ENCODE data around the gene CACHD1.
A peak's percentile ranks its signal among the peaks of the same experiment; 100 is the strongest.

Gene CACHD1

DNA sequence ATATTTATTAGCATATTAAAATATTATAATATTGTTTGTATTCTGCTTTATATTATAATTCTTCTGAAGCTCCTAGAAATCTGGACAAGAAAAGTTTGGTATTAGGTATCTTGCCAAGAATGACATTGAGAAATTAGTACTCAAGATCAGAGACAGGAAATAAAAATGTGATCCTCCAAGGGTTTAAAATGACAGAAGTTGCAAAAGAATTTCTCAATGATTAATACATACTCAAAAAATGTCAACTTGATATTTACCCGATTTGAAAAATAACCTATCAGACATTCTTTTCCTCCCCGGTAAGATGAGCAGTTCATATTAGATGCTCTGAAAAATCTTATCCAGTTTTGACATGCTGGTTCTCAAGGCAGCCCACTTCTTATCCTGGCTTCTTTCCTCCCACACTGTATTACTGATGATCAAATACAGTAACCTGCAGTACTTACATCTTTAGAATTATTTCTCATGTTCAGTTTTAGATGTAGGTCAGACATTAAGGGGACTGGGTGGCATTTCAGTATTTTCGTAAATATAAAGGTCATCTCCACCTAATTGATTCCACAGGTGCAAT, 55.3 kb downstream of the CACHD1 start:
- no peak for FAIRE-seq

DNA sequence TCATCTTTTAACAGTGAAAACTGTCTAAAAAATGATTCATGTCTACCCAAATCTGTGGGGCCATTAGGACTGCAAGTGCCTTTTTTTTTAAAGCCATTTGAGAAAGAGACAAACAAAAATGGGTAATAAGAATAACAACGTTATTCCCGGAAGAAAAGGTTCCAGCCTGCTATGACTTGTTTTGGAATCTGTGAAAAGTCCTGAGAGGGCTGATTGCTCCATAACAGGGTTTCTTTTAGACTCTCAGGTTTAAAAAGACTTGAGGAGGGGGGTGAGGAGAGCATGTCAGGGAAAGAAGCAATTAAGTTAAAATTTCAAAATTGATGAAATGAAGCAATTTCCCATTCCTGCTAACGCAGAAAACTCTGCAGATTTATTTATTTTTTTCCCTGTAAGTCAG, 56.4 kb downstream of the CACHD1 start:
- no peak for FAIRE-seq

DNA sequence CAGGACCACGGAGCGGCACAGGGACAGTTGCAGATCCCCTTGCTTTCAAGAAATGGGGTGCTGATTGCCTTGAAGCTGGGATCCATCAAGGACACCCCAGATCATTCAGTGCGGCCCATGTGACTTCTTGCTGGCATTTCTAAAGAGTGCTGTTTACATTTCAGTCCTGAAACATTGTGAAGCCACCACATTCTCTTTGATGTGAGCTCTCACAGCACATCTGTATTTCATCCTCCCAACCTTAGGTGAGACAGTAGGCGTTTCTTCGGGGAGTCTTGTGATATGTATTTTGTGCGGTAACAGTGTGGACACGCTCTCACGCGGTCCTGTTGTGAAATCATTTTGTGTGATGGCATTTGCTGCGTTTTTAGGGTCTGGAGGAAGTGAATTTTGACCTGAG, 57.2 kb downstream of the CACHD1 start:
- FAIRE-seq: no peak

DNA sequence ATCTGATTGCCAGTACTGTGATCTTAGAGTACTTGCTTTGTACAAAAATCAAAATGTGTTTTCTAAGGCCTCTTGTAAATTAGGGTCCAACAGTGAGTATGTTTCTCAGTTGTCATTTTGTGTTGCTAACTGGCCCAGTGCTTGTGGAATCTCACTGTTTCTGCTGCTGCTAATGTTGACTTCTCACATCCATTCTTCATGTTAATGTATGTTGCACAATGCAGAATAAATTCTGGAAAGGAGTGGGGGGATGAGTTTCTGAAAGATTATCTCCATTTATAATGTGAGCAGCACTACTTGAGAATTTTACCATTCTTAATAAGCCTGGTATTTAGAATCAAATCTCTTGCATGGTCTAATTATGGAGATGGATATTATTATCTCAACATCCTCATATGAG, 57.9 kb downstream of the CACHD1 start:
- no peak for FAIRE-seq

DNA sequence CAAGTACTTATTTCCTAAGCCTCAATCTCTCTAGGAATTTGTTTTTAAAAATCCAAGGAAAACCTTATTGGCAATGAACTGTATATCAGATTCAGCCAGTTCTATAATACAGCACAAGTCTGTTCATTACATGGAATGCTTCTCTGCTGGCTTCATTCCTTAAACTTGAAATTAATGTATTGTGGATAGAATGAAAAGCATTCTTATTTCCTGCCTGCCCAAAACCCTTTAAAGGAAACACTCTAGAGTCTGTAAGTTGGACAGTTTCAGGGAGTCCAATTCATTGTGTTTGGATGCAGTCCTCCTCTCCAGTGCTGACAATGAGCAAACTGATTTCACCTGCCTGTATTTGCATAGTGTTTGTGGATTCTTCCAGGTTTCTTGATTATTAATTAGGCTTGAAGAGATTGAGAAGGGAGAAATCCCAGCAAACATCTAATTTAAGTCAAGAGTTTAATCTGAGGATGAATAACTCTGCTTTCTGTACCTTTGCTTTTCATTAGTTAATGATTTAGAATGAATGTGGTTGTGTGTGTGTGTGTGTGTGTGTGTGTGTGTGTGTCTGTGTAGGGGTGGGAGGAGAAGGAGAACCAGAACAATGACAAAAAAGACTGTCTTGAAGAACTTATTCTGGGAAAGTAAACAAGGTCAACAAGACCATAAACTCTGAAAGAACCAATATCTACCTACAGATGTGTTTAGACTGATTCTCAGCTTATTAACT, 61.2 kb downstream of the CACHD1 start:
- FAIRE-seq: no peak

DNA sequence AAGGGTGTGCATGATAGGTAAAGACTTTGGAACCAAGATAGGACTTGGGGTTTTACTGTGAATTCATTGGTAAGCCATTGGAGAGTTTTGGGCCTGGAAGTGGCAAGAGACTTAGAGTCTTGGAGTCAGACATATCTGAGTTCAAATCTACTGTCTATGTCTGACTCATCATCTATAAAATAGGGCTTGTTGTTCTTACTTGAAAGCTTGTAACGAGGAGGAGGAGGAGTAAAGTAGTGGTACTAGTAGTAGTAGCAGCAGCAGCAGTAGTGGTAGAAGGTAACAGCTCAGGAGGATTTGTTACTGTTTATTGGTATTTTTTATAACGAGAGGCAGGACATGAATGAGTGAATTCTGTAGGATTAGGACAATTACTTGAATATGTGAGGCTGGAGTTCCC, 62.7 kb downstream of the CACHD1 start:
- FAIRE-seq: no peak

DNA sequence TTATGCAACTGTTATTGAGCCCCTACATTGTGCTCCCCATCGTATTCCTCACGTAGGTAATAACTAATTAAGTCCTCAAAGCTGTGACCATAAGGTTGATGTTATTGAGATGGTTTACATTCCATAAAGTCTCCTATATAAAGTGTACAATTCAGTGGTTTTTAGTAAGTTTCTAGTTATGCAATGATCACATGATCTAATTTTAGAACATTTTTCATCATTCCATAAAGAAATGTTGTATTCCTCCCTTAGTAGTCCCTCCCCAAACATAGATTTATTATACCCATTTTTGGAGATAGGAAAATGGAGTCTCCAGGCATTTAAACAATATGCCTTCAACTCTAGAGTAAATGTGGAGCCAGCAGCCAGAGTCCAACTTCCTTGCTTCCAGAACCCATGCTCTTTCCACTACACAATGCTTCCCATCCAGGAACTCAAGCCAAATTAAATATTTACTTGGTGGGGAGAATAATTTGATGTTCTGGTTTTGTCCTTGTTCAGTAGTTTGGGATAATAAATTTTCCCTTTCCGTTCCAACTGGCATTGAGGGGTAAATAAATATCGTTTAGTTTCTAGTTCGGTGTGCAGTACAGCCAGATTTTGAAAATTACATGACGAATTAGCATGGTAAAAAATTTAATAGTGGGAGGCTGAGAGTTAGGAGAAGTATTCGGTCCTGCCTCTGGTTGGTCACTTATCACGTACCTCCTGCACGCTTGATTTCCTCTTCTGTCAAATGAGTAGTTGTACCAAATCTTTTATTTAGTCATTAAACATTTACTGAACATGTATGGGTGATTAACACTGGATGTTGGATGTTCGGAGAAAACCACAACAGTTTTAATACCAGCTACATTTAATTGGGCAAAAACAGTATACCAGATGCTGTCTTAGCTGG, 66.3 kb downstream of the CACHD1 start:
- peak; percentile 94 for FAIRE-seq

DNA sequence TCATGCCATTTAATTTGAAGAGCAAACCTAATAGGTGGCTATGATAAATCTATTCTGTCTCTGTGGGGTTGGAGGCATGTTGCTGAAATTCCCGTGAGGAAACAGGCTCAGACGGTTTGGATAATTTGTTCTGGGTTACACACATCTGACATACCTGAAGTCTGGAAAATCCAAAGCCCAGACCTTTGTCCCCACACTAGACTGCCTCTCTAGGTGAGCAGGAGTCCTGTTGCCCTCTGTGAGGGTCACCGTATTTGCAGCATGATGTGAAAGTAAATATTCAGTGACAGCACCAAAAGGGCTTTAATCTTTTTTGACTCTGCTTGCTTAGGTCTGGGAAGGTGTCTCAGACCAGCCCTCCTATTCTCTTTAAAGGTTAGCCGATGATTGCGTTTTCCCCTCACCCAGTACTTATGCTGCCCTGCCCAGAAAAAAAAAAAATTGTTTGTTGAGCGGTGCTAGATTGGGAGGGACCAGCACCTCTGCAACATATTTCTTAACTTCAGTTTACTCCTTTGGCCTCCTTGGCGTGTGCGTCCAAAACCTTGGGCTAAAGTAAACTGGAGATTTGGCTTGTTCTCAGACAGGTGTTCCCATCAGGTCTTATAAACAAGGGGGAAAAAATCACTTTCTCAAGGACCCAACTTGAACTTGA, 67.0 kb downstream of the CACHD1 start:
- no peak for FAIRE-seq

DNA sequence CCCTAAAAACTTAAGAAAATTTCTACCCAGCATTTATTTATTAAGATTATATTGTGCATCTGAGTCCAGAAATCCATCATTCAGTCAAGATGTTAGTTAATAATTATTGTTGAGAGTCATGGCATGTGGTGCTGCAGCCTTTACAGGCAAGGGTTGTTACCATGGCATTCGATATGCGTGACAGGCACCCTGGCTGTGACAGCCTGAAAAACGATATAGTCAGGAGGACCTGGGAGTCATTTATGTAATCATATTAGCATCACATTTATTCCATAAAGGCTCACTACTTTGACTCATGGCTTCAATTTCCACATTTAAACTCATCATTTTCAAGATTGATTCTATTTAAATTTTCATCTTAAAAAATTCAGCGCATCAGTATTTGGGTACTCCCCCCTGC, 68.0 kb downstream of the CACHD1 start:
- no peak for FAIRE-seq

DNA sequence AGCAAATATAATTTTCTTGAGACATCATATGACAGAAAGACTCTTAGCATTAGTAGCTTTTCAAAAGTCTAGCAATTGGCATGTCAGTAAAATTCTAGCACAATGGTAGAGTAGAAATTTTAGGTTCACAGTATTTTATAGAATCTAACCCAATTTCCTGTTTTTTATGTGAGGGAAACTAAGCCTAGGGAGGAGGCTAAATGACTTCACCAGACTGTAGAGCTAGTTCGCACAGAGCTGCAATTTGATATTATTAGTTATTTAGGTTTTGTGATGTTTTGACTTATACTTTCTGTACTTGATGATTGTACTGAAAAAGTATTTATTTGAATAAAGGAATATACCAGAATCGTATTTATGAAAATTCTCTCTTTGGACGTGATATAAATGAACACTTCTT, 68.5 kb downstream of the CACHD1 start:
- FAIRE-seq: no peak

DNA sequence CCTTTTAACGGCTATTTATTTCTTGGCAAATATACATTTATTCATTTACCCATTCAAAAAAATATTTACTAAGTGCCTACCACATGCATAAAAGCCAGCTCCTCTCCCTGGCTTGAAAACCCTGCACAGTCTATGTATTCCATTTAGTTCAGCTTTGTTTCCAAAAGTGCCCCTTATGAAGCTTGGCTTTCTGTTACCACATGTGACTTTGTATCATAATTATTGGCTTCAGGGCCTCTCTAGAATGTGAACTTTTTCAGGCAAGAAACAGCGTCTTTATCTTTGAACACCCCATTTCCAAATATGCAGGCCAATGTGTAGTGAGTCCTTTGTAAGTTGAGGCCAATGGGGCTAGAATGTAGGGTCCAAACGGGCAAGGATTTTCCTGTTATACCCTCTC, 69.4 kb downstream of the CACHD1 start:
- no peak for FAIRE-seq

DNA sequence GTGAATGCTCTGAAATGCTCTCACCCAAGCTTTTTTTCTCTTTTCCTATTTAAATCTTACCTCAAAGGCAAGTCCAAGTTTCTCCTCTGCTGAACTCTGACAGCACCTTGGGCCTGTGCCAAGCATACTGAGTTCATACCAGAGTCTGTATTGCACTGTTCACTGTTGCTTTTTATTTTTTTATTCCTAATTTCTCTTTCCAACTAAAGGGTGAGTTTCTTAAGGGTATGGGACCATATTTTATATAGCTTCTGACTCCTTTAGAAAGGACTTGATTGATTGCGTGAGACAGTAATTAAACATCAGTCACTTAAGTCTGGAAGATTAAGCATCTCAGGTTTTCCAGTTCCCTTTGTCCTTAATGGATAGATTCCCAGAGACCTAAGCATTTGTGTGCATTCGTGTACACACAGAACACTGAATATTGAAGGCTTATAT, 69.9 kb downstream of the CACHD1 start:
- no peak for FAIRE-seq

DNA sequence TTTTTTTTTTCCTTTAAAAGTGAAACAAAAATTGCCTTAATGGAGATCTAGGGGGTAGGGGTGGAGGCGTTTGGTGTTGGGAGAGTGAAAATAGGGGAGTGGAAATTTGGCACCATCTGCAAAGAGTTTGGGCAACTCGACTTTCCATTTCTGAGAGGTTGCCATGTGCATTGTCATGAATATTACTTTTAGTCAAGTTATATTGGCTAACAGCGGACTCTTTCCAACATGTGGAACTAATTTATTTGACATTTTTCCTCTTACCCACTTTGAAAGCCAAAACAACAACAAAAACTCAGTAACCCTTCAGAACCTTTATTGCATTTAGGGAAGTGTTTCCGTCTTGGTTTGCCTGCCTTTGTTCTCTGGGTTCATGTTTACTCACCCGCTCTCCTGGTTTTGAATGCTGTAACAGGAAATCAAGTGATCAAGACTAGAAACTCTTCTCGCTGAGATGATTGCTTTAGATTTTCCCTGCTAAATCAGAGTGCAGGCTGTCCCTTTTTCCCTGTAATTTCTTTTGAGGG, 70.4 kb downstream of the CACHD1 start:
- FAIRE-seq: no peak

DNA sequence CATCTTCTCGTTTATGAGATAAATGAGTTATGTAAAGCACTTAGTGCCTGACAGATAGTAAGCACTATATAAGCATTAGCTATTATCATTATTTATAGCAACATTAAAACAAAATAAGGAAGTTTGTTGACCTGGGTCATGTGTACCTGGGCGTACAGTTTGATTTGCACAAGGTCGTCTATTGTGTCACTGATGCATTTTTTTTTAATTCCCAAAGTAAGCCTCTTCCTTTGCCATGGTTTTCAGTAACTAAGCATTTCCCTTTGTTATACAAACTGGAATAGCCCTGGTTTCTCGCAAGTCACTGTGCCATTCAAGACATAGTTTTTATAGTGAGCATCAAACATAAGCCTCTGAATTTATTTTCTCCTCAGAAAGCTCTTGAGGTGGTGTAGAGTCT, 72.2 kb downstream of the CACHD1 start:
- no peak for FAIRE-seq

DNA sequence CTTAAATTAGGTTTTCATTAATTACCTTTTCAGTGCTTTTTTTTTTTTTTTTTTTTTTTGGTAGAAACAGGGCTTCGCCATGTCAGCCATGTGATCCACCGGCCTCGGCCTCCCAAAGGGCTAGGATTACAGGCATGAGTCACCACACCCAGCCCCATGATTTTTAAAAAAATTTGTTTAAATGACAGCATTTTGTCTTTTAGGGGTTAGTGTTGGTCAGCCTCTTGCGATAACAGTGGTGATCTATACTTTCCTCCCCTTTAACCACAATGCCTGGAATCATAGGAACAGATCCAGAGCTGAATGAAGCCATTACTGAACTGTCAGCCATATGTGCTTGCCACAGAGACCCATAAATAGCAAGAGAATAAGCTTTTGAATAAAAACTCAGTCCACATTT, 73.9 kb downstream of the CACHD1 start:
- no peak for FAIRE-seq

DNA sequence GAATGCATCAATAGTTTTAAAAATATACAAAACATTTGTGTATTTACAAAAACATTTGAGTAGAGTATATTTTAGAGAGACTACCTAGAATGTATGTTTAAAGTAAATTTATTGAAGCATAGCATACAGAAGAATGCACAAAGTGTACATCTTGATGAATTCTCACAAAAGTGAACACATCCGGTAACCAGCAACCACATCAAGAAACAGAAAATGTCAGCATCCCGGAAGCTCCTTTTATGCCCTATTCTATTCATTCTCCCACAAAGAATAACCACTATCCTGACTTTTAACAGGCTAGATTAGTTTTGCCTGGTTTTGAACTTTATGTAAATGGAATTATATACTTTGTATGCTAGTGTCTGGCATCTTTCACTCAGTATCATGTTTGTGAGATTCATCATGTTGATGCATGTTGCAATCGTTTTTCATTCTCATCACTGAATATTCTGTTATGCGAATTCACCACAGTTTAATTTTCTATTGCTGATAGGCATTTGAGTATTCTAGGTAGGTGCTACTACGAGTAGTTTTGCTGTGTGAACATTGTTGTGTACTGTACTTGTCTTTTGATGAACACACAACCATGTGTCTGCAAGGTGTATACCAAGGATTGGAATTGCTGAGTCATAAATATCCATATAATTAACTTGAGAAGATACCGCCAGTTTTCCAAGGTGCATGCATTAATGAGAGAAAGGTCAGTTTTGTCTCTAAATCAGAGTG, 75.4 kb downstream of the CACHD1 start:
- FAIRE-seq: no peak

DNA sequence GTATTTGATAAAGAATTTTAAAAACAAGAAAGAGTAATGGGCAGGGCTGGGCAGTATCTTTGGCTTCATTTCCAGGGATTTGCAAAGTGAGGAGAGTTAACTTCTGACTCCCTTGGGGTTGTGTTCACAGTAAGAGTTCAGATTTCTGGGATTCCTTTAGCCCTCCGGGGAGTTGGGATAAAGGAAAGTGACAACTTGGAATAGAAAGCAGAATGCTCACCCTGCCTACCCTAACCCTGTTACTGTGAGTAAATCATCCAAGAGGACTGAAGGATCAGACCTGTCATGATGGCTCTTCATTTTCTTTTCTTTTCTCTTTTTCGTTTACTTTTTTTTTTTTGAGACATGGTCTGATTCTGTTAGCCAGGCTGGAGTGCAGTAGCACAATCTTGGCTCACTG, 76.1 kb downstream of the CACHD1 start:
- FAIRE-seq: no peak

DNA sequence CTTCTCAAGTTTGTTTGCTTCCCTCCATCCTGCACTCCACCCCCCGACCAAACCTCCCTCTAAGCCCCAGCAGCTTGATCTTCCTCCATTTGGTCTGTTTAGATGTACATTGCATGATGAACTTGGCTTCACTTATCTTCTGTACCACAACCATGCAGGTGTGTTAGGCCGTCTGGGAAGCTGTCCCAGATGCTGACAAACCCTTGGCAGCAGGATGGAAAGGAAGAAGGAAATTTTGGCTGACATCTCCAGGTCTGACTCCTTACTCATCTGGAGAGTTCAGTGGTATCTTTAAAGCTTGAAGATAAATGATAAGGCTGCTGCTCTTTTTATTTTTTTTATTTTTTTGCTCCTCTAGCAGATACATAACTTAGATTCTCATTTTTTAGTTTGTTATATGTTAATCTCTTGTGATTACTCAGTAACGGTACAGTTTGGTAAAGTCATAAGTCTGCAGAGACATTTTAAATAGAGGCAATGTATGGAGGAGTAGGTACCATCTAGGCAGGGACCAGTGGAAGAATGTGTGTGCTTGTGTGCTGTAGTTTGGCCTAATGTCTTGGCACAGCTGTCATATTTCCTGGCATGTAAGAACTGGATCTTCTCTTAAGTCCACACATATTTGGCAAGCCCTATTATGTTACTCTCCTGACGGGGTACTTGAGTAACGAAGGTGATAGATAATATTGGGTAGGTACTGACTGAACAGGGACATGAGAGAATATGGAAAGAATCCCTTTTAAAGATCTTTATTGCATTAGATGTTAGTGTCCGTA, 79.7 kb downstream of the CACHD1 start:
- no peak for FAIRE-seq

DNA sequence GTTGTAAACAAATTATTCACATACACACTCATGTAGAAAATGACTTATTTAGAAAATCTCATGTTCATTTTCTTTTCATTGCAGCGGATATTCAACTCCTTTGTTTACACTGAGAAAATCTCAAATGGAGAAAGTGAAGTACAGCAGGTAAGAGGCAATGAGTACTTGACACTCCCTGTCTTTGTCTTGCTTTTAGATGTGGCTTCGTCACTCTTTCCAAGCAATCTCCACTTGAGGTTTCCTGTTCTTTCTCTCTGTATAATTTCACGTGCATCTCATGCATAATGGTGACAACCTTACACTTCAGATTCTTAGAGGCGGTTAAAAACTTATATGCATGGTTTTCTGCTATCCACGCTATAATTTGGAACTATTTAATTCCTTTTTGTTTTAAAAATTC, 80.6 kb downstream of the CACHD1 start:
- no peak for FAIRE-seq

DNA sequence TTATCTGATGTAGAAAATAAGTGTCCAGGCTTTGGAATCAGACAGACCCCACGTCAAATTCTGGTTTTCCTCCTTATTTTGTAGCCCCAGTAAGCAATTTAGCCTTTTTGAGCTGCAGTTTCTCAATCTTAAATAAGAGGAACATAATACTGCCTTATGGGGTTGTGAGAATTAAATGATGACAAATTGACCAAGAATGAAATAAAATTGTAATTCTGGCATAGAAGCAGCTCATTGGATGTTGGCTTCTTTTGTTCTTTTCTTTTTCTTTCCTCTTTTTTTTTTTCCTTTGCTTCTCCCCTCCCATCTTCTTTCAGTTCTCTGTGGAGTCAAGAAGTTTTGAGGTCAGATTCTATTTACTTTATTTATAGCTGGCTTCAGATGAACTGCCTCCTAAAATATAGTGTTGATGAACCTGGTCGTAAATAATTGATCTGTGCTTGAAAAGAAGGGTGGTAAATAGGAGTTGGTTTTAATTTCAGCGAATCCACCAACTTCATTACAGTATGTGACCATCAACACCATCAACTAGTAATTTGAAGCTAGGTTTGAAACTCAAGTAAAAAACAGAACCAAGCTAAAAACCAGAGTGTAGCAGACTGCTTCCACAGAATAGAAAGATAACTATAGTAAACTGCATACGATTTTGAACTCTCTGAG, 81.1 kb downstream of the CACHD1 start:
- FAIRE-seq: no peak

DNA sequence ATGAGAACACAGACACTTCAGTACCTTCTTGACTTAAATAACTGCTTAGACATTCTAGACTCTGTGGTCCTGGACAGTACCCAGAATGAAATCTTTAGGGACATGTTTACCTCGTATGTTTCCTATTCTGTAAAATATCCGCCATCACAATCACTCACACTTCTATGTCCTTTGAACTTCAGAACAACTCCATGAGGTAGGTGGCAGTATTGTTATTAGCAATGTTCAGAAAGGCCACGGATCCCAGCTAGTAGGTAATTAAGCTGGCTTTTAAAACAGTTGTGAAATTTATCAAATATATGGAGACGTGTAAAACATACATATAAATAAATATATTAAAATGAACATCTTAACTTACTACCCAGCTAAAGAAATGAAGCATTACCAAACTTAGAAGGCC, 83.4 kb downstream of the CACHD1 start:
- FAIRE-seq: peak; percentile 88
